ENCODE results near the gene SRSF3.
A peak's percentile ranks its signal among the peaks of the same experiment; 100 is the strongest.
"Not testable (repeated sequence)": the region's sequence is repeated elsewhere in the genome, so short reads cannot be mapped to it uniquely, and the experiment has no call there.

The SRSF3 gene

DNA sequence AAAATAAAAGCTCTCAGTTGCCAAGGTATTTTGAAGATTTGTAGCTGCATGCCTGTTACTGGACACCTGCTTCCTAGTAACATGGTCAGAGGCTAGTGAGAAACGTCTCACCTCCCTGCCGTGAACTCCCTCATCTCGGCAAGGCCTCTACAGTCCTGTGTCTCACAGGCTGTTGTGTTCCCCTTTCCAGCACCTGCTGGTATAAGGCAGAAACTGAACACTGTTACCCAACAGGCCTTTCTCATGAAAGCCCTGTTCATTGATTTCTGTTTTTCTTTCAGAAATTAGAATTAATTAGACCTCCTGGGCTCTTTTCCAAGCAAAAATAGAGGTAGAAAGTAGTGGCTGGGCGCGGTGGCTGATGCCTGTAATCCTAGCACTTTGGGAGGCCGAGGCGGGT lies 17.6 kb upstream of the SRSF3 start:
- no peak for DNase-seq

DNA sequence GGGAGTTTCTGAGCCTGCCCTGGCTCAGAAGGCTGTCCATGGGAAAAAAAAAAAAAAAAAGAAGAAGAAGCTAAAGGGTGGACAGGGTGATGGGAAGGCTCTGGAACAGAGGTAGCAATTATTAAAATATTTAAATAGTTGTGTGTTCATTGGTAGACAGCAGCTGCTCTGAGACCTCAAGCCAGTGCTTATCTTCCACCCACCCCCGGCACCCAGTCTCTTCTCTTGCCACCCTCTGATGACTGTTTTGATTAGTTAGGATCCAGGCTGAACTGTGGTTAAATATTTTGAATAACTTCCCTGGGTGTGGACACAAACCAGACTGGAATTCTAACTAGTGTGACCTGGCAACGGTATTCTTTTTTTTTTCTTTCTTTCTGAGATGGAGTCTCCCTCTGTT lies 16.9 kb upstream of the SRSF3 start:
- no peak for DNase-seq

DNA sequence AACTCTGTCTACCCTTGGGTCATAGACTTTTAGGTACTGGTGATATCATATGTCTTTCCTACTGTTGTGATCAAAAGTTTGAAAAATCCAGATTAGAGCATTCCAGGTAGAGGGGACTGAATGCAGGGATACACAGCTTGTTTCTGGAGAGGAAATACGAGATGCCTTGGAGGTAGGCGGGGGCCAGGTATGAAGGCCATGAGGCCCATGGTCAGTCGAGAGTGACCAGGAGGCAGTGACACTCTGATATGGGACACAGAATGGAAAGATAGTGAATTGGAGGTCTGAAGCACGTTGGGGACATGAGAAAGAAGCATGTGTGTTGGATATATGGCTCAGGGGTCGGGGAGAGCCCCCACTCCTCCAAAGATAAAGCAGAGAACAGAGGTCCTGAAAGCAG lies 16.1 kb upstream of the SRSF3 start:
- no peak for DNase-seq

DNA sequence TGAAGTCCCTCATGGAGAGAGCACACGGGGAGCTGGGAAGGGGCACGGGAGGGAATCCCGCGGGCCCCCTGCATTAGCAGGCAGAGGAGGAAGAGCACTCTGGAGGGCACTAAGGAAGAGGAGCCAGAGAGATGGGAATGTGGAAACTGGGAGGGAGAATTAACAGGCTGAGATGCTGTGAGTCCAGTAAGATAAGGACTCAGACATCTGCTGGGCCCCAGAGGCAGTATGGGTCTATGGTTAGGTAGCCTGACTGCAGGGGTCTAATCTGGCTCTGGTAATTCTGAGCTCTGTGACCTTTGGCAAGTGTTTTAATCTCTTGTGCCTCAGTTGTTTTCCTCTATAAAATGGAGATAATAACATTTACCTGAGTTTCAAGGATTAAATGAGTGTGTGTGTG lies 15.7 kb upstream of the SRSF3 start:
- no peak for DNase-seq

DNA sequence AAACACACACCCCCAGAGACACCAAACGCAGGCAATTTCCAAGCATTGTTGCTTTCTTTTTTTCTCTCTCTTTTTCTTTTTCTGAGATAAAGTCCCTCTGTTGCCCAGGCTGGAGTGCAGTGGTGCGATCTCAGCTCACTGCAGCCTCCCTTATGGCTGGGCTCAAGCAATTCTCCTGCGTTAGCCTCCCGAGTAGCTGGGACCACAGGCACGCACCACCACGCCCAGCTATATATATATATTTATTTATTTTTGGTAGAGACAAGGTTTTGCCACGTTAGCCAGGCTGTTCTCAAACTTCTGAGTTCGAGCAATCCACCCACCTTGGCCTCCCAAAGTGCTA lies 14.0 kb upstream of the SRSF3 start:
- no peak for DNase-seq

DNA sequence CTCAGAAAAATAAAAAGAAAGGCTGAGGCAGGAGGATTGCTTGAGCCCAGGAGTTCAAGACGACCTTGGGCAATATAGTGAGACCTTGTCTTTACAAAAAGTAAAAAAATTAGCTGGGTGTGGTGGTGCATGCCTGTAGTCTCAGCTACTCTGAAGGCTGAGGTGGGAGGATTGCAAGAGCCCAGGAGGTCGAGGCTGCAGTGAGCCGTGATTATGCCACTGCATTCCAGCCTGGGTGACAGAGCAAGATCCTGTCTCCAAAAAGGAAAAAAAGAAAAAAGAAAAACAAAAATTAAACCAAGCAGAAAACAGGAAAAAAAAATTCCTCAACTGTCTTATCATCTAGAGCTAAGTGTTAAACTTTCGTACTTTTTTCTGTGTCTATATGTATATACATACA lies 12.4 kb upstream of the SRSF3 start:
- no peak for DNase-seq

DNA sequence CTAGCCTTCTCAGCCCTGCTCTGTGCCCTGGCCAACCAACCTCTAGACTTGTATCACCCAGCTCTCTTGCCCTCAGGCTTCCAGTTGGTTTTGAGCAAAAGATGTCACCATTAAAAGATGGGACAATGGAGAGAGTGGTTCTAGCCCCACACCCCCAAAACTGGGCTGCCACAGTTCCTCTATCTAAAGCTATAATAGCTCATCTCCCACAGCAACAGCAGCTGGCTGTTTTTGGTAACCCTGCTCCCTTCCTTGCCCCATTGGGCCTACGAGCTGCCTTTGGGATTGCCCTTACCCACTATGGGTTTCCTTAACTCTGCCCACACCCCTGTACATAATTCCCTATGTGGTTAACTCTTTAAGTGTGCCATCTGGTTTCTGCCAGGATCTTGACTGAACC lies 7.6 kb upstream of the SRSF3 start:
- DNase-seq = no peak

DNA sequence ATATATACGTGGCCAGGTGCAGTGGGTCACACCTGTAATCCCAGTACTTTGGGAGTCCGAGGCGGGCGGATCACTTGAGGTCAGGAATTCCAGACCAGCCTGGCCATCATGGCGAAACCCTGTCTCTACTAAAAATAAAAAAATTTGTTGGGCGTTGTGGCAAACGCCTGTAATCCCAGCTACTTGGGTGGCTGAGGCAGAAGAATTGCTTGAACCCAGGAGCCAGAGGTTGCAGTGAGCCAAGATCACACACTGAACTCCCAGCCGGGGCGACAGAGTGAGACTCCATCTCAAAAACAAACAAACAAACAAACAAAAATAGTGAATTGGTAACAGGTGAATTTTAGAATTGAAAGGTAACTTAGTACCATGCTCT lies 5.1 kb upstream of the SRSF3 start:
- DNase-seq = not testable (repeated sequence)

DNA sequence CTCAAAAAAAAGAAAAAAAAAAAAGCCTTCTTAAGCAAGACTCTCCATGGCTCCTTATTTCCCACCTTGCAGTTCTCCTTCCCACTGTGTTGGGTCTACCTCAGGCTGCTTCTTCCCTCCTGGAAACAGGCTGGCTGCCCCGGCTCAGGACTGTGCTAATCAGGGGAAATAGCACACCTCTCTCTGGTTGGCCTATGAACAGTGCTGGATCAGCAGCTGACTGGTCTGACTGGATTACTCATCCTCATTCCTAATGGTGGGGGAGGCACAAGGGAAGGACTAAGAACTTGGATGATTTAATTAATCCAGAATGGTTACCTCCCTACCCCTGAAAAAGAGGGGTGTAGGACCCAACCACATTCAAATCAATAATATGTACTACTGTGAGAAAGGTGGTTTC lies 3.9 kb upstream of the SRSF3 start:
- no peak for DNase-seq

DNA sequence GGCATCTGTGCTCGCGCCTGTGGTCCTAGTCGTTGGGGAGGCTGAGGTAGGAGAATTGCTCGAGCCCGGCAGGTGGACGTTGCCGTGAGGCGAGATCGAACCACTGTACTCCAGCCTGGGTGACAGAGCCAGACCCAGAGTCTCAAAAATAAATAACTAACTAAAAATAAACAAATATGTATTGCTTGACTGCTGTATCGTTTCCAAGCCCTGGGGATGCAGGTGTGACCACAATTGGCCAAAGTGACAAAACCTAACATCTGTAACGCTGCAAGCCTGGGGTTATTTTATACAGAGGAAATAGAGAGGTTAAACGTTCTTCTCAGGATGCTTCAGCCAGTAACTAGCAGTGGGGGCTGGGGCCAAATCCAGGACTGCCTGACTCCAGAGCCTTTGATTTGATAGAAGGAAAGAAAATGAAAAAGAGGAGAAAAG lies 1.9 kb upstream of the SRSF3 start:
- no peak for DNase-seq

DNA sequence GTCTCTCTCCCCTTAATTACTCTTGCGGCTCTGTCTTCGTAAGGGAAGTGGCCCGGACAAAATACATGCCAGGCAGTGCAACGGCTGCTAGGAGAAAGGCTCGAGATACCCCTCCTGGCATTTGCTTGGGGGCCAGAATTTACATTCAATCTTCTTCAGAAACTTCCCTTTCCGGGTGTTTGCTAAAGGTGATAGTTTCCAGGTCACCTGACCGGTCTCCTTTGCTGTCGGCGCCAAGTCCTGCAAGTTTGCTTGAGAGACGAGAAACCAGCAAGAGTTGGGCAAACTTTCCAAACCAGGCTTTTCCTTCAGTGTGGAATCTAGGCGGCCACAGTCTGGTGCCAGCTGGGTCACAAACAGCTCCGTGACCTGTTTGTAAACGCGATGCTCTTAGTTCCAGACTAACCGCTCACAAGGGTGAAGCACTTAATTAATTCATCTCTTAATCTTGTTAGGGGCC lies 563 bp upstream of the SRSF3 start:
- DNase-seq = peak; percentile 63

DNA sequence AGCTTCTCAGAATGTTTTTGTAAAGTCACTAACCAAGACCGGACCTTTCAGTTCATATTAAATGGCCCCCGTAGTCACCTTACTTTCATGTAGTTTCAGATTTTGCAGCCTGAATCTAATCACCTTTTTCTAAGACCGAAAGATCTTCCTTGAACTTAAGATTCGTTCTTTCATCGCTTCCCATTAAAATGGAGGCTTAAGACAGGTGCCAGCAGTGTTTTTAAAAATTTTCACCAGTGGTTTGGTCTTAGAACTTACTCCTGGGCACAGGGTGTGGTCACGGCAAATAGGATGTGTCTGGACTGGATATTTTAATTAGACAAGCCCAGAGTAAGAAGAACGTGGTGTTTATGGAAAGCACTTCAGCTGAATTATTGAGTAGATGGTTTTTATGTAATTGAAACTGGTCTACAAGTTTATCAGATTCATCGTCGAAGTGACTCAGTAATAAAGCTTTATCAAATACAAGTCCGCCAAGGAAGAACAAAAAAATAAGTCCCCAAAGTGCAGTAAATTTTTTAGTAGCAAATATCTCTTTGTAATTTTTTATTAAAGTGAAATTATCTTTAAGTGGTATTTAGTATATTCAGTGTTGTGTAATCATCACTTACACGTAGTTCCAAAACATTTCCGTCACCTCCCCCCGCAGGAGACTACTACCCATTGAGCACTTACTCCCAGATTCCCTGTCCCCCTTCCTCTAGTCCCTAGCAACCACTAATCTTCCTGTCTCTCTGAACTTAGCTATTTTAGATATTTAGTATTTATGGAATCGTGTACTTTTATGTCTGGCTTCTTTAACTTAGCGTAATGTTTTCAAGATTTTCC lies 868 bp downstream of the SRSF3 start:
- DNase-seq = no peak

DNA sequence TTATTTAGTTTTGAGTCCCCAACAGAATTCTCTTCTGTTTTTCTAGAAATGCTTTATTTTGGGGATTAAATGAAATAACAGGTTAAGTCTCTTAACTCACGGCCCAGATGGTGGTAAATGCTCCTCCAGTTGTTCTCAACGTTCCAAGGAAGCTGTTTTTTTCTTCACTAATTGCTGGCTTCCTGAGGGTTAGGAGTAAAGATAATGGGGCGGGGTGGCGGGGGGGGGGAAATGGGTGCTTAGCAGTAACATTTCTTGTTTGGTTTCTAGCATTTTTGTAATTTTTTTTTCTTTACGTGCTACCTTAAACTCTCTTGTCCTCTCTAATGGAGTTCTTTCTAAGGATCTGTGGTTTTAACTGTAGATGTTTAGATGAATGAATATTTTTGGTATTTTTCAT lies 2.2 kb downstream of the SRSF3 start:
- no peak for DNase-seq

DNA sequence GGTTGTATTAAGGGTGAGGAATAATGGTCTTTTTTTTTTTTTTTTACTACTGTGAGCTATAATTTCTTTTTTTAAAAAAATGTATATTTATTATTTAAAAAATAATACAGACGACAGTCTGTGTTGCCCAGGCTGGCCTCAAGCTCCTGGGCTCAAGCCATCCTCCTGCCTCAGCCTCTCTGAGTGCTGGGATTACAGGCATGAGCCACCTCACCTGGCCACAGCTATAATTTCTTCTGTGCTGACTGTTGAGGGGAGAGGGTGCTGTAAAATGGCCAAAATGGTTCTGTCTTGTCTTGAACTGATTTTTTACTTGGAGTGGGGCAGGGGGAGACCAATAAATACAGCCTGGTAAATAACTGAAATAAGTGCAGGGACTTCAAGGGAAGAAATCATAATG lies 3.6 kb downstream of the SRSF3 start:
- DNase-seq = no peak

DNA sequence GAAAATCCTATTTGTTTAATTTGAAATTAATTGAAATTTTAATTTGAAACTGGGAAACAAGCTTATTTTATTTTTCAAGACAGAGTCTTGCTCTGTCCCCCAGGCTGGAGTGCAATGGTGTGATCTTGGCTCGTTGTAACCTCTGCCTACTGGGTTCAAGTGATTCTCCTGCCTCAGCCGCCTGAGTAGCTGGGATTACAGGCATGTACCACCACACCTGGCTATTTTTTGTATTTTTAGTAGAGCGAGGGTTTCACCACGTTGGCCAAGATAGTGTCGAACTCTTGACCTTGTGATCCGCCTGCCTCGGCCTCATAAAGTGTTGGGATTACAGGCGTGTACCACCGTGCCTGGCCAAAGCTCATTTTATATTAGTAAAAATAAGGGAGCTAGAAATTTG lies 4.2 kb downstream of the SRSF3 start:
- no peak for DNase-seq

DNA sequence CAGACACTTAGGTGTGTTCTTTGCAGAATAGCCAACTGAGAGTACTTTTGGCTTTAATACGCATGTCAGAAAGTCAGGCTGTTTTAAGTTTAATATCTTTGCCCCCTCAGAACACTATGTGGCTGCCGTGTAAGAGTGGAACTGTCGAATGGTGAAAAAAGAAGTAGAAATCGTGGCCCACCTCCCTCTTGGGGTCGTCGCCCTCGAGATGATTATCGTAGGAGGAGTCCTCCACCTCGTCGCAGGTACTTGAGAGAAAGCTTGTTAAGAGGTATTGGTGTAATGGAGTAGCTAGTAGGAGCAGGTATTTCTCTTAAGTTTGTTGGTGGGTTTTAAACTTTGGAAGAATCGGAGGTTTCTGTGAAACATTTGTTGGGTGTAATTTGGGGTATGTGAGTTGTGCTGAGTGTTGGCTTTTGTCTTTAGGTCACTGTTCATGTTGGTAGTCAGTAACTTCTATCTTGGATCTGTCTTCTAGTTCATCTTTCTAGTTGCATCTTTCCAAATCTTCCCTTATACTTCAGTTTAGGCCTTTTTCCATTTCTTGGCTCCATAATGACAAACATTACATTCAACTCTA lies 4.7 kb downstream of the SRSF3 start:
- DNase-seq = no peak

DNA sequence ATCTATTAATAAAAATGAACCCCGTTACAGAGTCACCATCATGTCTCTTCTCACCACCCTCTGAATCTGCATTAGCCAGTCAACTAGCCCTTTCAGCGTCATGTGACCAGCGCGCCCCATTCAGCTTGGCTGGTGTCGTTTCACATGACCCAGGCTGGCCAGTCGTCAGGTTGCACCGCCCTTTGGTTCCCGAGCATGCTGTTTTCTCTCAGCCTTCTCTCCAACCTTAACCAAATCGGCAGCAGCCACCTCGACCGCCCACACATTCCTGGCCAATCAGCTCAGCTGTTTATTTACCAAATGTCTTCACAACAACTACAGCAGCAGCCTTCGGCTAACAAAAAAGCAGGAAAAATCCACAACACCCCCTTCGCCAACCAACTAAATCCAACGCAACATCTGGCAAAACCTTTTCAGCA lies 5.6 kb downstream of the SRSF3 start:
- peak; percentile 80 for DNase-seq

DNA sequence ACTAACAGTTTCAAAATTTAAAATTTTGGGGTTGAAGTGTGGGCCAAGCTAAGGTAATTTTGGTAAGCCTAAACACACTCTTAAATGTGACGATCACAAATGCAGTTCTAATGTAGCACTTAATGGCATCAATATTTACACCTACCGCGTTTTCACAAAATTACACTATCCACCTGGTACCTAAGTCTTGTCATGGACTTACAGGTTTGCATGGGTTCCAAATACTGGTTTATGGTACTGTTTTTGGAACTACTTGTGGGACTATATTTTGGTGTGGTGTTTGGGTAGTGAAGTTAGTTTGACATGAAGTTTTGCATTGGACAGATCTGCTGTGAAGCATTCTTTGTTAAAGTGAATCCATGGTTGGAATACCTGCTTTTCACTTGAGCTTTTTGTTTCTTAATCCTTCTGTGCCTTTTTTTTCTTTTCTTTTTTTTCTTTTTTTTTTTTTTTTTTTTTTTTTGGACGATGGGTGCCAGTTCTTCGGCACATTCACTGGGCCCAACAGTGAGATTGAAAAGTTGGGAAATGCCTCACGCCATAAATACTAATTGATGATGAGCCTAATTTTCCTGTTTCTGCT lies 6.5 kb downstream of the SRSF3 start:
- DNase-seq = no peak

DNA sequence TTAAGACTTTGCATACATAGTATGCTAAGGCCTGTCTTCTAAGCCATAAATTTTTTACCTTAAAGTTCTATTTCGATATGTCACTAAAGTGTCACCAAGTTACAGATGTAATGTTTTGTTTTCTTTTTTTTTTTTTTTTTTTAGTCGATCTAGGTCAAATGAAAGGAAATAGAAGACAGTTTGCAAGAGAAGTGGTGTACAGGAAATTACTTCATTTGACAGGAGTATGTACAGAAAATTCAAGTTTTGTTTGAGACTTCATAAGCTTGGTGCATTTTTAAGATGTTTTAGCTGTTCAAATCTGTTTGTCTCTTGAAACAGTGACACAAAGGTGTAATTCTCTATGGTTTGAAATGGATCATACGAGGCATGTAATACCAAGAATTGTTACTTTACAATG lies 7.7 kb downstream of the SRSF3 start:
- DNase-seq = not testable (repeated sequence)

DNA sequence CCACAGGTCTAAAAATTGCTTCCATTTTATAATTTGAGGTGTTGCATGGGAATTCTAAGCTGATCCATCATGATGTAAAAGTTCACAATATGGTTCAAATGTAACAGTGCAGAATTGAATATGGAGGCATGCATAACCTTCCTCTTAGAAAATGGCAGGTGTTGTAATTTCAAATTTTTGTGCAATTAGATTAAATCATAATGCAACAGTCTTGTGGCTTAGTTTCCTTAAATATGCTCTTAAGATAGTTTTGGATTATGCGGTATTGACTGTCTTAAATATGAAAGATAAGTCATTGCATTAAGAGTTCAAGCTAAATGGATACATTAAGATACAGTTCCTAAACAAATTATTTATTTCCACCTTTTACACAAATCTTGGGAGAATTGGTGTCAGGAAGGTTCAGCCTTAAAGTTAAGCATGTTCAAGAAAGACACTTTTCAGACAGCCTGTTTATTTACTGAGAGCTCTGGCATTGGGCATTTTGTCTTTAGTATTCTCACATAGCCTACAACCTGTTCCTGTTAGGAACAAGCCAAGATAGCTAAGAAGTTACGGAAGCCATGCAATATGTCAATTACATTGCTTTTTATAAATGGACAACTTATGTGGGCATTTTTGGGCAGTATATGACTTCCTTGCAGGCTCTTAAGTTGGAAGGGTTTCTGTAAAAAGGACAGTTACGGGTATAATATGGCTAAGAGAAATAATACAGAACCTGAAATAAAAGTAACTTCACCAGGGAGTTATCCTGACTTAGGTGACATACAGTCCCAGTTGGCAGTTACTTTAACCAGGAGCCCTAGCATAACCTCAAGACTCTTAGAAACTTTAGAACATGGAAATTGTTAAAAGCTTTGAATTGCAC lies 9.3 kb downstream of the SRSF3 start:
- DNase-seq = no peak

DNA sequence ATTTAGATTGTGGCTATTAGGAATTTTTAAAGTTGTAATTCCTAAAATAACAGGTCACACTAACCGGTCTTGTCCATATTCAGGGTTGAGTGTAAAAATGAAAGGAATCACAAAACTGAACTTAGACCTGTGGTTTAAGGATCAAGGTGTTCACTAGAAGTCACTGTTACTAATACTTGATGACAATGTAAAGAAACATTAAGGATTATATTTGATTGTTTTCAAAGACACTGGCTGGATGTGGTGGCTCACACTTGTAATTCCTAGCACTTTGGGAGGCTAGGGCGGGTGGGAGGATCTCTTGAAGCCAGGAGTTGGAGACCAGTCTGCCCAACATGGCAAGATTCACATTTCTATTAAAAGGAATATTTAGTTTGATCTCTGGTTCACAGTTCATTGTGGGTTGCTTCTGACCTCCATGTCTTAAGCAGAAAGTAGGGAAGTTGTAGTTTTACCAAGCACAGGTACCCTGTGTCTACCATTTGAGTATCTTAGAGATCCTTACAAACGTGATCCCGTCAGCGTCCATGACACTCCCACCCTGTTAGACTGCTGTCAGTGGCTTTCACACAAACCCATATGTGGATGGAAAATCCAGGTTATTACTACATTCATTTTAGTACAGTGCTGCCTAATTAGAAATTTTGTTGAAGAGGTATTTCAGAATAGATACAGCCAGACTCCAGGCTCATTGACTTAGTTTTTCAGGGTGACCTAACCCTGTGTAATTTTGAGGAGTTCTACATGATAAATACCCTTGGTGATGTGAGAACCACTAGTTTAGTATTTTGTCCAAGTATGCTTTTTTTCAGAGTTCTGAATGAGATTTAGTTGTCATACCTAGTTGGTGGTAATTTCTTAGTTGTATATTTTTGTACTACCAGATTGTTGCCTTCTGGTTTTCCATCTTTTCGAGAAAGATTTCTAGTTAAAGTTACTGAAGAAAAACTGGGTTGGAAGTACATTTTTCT lies 10.2 kb downstream of the SRSF3 start:
- DNase-seq = no peak

DNA sequence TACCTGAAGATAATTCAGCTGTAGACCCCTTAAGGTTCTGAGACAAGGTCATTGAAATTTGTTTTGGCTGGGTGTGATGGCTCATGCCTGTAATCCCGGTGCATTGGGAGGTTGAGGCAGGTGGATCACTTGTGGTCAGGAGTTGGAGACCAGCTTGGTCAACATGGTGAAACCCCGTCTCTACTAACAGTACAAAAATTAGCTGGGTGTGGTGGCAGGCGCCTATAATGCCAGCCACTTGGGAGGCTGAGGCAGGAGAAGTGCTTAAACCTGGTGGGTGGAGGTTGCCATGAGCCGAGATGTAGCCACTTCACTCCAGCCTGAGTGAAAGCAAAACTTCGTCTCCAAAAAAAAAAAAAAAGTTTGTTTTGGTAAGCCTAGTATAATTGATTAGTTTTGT lies 11.0 kb downstream of the SRSF3 start:
- DNase-seq = no peak

Data from stimulated activated CD8-positive, alpha-beta memory T cell treated with anti-CD3 and anti-CD28 coated beads, Interleukin-4, amount 100 ng/mL, for 48 hours (primary cell).